BE2C (cell line): ENCODE results near the gene NEDD9.

Experiments used
- DNase-seq: peaks from one replicate; pipeline ENCODE4 v3.0.0-alpha.2; 2020
- H3K27me3 ChIP-seq: fragments of 250-450 bp; sonication (Bioruptor Pico); 2 replicates; pipeline ENCODE4 v1.5.1; 2020; ENCODE audit warnings: mild to moderate bottlenecking
- H3K36me3 ChIP-seq: fragments of 250-450 bp; sonication (Bioruptor Pico); 2 replicates; pipeline ENCODE4 v1.5.1; 2020; ENCODE audit warnings: mild to moderate bottlenecking
- H3K4me1 ChIP-seq: fragments of 250-450 bp; sonication (Bioruptor Pico); 2 replicates; pipeline ENCODE4 v1.5.1; 2020
- H3K4me3 ChIP-seq: 2 replicates; pipeline ENCODE4 v1.5.1; 2011; ENCODE audit warnings: low read depth, low read length
- H3K9me3 ChIP-seq: fragments of 250-450 bp; sonication (Bioruptor Pico); 2 replicates; pipeline ENCODE4 v1.5.1; 2020
- CTCF ChIP-seq: IDR thresholded peaks from 2 replicates; pipeline ENCODE4 v1.5.1; 2012; ENCODE audit warnings: mild to moderate bottlenecking, low read depth, low read length

The NEDD9 gene

GRCh38 chr6:11151488-11151887 is 81.0 kb downstream of the NEDD9 start:
- no peaks in the 10 kb centered on the region for H3K9me3 ChIP-seq
- H3K27me3 ChIP-seq: no peaks in the 10 kb centered on the region; the same call in 1 of the 2 replicates
- H3K4me1 ChIP-seq: no peaks in the 10 kb centered on the region
- no peak for DNase-seq
- no peaks in the 10 kb centered on the region for H3K36me3 ChIP-seq
- no peak overlapping the region for H3K4me3 ChIP-seq
- TF ChIP-seq CTCF: no peak

- Histone ChIP-seq H3K9me3 (no peaks in the 10 kb centered on the region), H3K4me1 (no peaks in the 10 kb centered on the region), H3K36me3 (no peaks in the 10 kb centered on the region), H3K4me3 (no peak overlapping the region), H3K27me3 (no peaks in the 10 kb centered on the region)
- TF ChIP-seq CTCF: no peak
- no peak for DNase-seq
These were observed 82.9 kb downstream of the NEDD9 start for GRCh38 chr6:11149551-11149950.

- DNase-seq: no peak
- no peaks in the 10 kb centered on the region for H3K9me3 ChIP-seq
These were observed 86.2 kb downstream of the NEDD9 start for GRCh38 chr6:11146117-11146826.

GRCh38 chr6:11144393-11144851 is 88.0 kb downstream of the NEDD9 start:
- H3K9me3 ChIP-seq: no peaks in the 10 kb centered on the region
- no peaks in the 10 kb centered on the region for H3K27me3 ChIP-seq
- H3K36me3 ChIP-seq: no peaks in the 10 kb centered on the region
- peak; percentile 94 for TF ChIP-seq CTCF
- DNase-seq: peak; percentile 75
- no peak overlapping the region for H3K4me3 ChIP-seq
- H3K4me1 ChIP-seq: no peaks in the 10 kb centered on the region

More at GRCh38 chr6:11146117-11146826, 86.2 kb downstream of the NEDD9 start:
- Histone ChIP-seq H3K36me3 (no peaks in the 10 kb centered on the region), H3K4me1 (no peaks in the 10 kb centered on the region), H3K4me3 (no peak overlapping the region), H3K27me3 (no peaks in the 10 kb centered on the region)
- TF ChIP-seq CTCF: no peak

GRCh38 chr6:11143394-11144371 is 88.8 kb downstream of the NEDD9 start:
- Histone ChIP-seq H3K36me3 (no peaks in the 10 kb centered on the region), H3K4me1 (no peaks in the 10 kb centered on the region), H3K9me3 (no peaks in the 10 kb centered on the region), H3K4me3 (no peak overlapping the region), H3K27me3 (no peaks in the 10 kb centered on the region)
- DNase-seq: no peak
- TF ChIP-seq CTCF: no peak
